ENCODE data around the gene CDC5L.

CDC5L gene

DNA sequence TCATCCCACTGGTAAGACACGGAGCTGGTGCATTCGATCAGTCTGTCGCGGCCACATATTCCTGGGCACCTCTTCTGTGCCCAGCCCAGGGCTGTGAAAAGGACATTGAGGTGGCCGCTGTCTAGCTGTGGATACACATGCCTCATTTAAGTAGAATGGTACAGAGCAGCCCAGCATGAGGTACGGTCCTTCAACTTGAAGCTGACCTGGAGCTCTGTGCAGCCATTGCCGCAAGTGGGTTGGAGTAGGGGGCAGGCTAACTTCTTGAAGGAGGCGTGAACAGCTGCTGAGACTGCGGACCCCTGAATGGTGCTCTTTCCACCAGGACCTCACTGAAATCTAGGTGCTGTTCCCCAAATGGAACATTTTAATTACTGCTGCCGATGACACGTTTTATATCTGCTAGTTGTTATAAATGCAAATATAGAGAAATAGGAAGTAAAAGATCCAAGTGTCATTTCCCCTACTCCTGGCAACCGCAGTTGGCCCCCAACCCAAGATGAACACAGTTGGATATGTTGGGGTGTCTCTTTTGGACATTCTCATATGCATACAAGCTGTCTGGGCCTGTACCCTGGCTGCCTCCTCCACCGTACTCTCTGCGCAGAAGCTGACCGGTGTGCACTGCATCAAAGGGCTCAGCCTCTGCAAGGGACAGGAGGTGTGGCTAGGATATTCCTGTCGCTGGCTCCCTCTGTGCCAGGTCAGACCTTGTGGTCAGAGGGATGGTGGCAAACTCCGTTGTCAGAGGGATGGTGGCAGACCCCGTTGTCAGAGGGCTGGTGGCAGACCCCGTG lies 86.1 kb downstream of the CDC5L start:
- DNase-seq (ENCODE audit: low spot score): no peak
- ChIA-PET POLR2A (ENCODE audit: low non-redundant PET) (no interaction called here), CTCF (interaction anchor here (0.7 kb wide), 1 partner anchor 153 kb away, joined by 3 read pairs; no protein-coding TSS in a partner anchor)
- no peak overlapping the region for H3K27ac ChIP-seq
- TF ChIP-seq, protein P1, sequence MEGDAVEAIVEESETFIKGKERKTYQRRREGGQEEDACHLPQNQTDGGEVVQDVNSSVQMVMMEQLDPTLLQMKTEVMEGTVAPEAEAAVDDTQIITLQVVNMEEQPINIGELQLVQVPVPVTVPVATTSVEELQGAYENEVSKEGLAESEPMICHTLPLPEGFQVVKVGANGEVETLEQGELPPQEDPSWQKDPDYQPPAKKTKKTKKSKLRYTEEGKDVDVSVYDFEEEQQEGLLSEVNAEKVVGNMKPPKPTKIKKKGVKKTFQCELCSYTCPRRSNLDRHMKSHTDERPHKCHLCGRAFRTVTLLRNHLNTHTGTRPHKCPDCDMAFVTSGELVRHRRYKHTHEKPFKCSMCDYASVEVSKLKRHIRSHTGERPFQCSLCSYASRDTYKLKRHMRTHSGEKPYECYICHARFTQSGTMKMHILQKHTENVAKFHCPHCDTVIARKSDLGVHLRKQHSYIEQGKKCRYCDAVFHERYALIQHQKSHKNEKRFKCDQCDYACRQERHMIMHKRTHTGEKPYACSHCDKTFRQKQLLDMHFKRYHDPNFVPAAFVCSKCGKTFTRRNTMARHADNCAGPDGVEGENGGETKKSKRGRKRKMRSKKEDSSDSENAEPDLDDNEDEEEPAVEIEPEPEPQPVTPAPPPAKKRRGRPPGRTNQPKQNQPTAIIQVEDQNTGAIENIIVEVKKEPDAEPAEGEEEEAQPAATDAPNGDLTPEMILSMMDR (conservative IDR thresholded peaks at IDR 0.05; ENCODE audit: low read depth): no peak

DNA sequence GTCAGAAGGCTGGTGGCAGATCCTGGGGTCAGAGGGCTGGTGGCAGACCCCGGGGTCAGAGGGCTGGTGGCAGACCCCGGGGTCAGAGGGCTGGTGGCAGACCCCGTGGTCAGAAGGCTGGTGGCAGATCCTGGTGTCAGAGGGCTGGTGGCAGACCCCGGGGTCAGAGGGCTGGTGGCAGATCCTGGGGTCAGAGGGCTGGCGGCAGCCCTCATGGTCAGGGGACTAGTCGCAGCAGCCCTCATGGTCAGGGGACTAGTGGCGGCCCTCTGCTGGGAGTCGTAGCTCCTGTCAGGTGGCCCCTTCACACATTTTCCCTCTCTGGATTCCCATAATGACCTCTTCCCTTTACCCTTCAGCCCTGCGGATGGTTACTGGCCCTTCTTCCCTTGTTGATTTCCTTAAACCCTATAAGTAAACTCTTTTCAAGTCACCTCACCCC lies 86.7 kb downstream of the CDC5L start:
- TF ChIP-seq, protein P1 (conservative IDR thresholded peaks at IDR 0.05; ENCODE audit: low read depth): no peak
- POLR2A ChIA-PET (ENCODE audit: low non-redundant PET): no interaction called here
- CTCF ChIA-PET: interaction anchor here (0.7 kb wide), 1 partner anchor 153 kb away, joined by 3 read pairs; no protein-coding TSS in a partner anchor
- H3K27ac ChIP-seq: no peak overlapping the region
- no peak for DNase-seq (ENCODE audit: low spot score)

DNA sequence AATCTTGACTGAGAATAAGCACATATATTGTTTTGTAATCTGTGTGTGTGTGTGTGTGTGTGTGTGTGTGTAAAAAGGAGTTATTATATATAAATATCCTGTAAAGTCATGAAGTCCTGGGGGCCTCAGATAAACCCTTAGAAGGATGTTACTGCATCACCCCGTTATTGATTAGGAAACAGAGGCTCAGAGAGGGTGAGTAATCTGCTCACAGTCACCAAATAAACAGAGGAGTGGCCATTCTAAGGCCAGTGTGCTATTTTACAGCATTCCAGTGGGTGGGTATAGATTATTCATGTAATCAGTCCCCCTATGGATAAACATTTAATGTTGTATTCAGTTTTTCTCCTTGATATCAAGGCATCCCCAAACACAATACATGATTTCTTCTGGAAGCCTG lies 87.1 kb downstream of the CDC5L start:
- TF ChIP-seq, protein P1 (conservative IDR thresholded peaks at IDR 0.05; ENCODE audit: low read depth): no peak
- ChIA-PET CTCF (interaction anchor here (0.7 to 1.5 kb wide), 6 partner anchors 9 to 183 kb away, joined by 3 to 15 read pairs (median 4); no protein-coding TSS in a partner anchor), POLR2A (ENCODE audit: low non-redundant PET) (no interaction called here)
- H3K27ac ChIP-seq: no peak overlapping the region
- no peak for DNase-seq (ENCODE audit: low spot score)

DNA sequence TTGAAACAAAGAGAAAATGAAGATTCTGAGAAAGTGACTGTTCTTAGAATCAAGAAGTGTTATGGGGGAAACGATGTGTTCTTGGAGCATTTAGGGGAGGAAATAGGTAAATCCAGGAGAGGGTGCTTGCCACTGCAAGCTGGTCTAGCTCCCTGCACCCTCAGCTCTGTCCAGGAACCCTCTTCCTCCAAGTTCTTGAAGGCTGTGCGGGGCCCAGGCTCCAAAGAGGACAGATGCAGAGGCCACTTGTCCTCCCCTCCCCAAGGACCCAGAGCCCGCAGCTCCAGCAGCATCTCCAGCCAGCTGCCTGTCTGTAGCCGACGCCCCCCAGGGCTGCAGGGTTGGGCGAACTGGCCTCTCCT lies 87.9 kb downstream of the CDC5L start:
- DNase-seq (ENCODE audit: low spot score): no peak
- POLR2A ChIA-PET (ENCODE audit: low non-redundant PET): no interaction called here
- TF ChIP-seq, protein P1 (conservative IDR thresholded peaks at IDR 0.05; ENCODE audit: low read depth): no peak
- CTCF ChIA-PET: interaction anchor here (0.6 to 2.6 kb wide), 42 partner anchors 10 to 1447 kb away, joined by 3 to 28 read pairs (median 4); no protein-coding TSS in a partner anchor
- no peak overlapping the region for H3K27ac ChIP-seq

DNA sequence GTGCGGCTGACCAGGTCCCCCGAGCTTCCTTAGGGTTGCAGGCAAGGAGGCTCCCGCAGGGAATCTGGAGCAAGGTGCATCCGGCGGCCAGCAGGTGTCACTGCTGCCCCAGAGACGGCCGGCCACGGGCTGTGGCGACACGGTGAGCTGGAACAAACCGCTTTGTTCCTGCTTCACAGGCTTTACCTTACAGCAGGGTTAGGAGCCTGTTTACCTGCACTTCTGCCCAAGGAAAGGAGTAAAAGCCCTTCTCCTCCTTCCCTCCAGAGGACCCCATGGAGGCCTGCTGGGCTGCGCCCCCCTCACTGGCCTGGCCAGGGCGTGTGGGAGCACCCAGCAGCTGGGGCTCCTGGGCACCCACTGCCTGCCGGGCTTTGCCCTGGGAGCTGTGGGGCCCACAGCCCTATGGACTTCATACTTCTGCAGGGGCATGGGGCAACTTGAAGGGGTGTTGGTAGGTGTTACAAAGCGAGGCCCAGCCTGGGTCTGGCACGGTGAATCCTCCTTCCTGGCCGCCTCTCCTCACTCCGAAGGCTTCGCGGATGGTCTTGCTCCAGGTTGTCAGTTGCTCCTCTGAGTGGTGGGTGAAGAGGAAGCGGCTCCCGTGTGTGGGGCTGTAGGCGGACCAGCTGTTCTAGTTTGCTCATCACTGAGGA lies 88.4 kb downstream of the CDC5L start:
- TF ChIP-seq, protein P1 (conservative IDR thresholded peaks at IDR 0.05; ENCODE audit: low read depth): peak; percentile 91
- POLR2A ChIA-PET (ENCODE audit: low non-redundant PET): no interaction called here

DNA sequence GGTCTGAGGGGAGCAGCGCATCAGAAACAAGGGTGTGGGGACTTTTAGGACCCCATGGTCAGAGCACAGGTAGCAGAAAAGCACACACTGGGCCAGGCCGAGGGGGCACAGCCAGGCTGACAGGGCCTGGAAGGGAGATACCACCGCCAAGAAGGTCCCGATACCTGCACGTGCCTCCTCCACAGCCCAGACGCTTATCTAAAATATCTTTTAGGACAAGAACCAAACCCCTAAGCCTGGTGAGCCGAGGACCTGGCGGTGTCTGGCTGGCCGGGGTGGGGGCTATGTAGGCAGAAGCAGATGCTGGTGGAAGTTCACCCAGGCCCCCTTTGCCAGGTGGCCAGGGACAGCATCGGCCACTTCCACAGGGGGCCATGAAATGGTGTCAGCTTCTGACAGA lies 89.3 kb downstream of the CDC5L start:
- DNase-seq (ENCODE audit: low spot score): no peak
- POLR2A ChIA-PET (ENCODE audit: low non-redundant PET): no interaction called here
- no peak overlapping the region for H3K27ac ChIP-seq
- CTCF ChIA-PET: interaction anchor here (1.6 to 2.6 kb wide), 4 partner anchors 16 to 943 kb away, joined by 7 to 28 read pairs (median 13); no protein-coding TSS in a partner anchor
- TF ChIP-seq, protein P1 (conservative IDR thresholded peaks at IDR 0.05; ENCODE audit: low read depth): no peak

More for the DNA sequence above, 88.4 kb downstream of the CDC5L start:
- H3K27ac ChIP-seq: no peak overlapping the region
- CTCF ChIA-PET: interaction anchor here (0.5 to 2.6 kb wide), 49 partner anchors 10 to 1469 kb away, joined by 3 to 28 read pairs (median 4); no protein-coding TSS in a partner anchor
- DNase-seq (ENCODE audit: low spot score): peak; percentile 84

Data from RWPE1 (cell line).